ENCODE data around the gene LAMC3. TPM values are rescaled to one million over a fixed set of nuclear protein-coding genes. Genes with fewer than 3 reads are reported as not detected.

Gene LAMC3
- not detected for polyA plus RNA-seq (2012; ENCODE audit: low read depth, missing spikeins)

DNA sequence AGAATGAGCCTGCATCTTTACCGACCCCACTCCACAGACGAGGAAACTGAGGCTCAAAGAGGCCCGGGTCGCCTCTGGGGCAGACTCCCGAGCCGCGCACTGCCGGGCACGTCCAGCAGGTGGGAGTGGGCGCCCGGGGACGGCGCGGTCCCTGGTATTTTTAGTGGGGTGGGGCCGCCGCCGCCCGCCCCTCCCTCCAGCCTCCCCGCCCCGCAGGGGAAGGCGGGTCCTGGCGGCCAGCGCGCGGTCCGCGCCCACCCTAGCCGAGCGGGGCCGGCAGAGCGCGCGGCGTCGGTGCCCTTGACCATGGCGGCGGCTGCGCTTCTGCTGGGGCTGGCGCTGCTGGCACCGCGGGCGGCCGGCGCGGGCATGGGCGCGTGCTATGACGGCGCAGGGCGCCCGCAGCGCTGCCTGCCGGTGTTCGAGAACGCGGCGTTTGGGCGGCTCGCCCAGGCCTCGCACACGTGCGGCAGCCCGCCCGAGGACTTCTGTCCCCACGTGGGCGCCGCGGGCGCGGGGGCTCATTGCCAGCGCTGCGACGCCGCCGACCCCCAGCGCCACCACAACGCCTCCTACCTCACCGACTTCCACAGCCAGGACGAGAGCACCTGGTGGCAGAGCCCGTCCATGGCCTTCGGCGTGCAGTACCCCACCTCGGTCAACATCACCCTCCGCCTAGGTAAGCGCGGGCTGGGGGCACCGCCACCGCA lies at the start of gene LAMC3:
TSS of gene LAMC3 (plus strand) at position 266 of the 710 bp plus-strand sequence. CDS start at position 307, 41 bp downstream.
- DNase-seq (ENCODE audit: insufficient read length, low spot score) (no peak), FAIRE-seq (no peak)
- TF ChIP-seq POLR2AphosphoS5 (IDR thresholded peaks at IDR 0.05; ENCODE audit: low read depth, low read length) (no peak), PAX5 (IDR thresholded peaks at IDR 0.05; ENCODE audit: insufficient read depth, low read length, severe bottlenecking) (no peak), TAF1 (IDR thresholded peaks at IDR 0.05; ENCODE audit: low read depth, low read length) (no peak), SPI1 (IDR thresholded peaks at IDR 0.05; ENCODE audit: low read depth, low read length) (no peak), POLR2A (IDR thresholded peaks at IDR 0.05; ENCODE audit: low read depth, low read length) (no peak), POU2F2 (IDR thresholded peaks at IDR 0.05; ENCODE audit: low read depth, low read length) (no peak)

DNA sequence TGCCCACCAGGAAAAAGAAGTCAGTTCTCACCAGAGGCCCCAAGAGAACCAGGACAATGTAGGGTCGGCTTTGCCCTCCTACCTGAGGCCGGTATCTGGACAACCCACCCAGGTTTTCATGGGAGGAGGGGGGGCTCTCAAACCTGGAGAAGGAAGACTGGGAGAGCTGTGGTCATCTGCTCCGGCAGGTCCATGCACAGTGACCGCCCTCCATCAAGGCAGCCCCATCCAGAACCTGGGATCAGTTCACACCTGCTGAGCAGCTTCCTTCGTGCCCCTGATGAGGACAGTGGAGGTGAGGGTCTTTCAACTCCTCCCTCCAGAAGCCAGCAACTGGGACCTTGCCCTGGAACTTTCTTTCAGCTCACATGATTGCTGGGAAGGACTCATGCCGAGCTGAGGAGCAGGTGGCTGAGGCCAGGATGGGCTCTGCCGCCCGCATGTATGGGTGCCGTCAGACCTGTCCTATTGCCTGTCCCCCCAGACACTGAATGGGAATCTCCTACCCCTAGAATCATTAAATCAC lies 49.1 kb upstream of the LAMC3 start:
- FAIRE-seq (no peak), DNase-seq (ENCODE audit: insufficient read length, low spot score) (no peak)
- TF ChIP-seq SPI1 (IDR thresholded peaks at IDR 0.05; ENCODE audit: low read depth, low read length) (no peak), PAX5 (IDR thresholded peaks at IDR 0.05; ENCODE audit: insufficient read depth, low read length, severe bottlenecking) (no peak), POU2F2 (IDR thresholded peaks at IDR 0.05; ENCODE audit: low read depth, low read length) (no peak), TAF1 (IDR thresholded peaks at IDR 0.05; ENCODE audit: low read depth, low read length) (no peak), POLR2A (IDR thresholded peaks at IDR 0.05; ENCODE audit: low read depth, low read length) (no peak), POLR2AphosphoS5 (IDR thresholded peaks at IDR 0.05; ENCODE audit: low read depth, low read length) (no peak)

DNA sequence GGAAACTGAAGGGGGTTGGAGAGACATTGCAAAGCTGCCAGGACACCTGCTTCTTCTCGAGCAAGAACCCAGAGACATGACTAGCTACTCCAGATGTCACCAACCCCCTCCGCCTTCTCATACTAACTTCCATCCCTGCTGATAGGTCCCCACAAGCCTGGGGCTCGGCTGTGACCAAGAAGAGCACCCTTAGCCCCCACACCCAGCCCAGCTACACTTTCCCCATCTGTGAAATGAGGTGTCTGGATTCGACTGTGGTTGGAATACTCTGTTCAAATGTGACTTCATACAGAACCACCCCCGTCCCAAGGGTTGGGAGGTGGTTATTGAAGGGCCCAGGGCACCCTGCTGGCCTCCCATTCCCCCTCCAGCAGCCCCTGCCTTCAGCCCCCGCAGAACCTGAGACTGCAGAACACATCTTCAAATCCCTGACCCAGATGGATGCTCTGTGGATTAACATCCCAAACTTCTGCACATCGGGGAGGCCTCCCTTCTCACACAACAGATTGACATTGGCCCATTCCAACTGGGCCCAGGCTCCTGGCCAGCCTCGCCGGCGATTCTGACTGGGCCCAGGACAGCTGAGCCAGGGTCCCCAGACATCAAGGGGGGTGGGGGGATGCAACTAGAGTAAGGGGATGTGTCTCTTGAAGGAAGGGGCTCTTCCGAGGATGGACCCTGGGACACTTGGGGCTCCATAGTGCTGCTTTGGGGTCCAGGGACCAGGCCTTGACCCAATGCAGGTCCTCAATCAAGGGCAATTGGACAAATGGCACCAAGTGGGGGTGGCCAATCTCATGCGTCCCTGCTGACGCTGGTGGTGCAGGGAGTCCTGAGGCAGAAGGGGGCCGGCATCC lies 48.2 kb upstream of the LAMC3 start:
- DNase-seq (ENCODE audit: insufficient read length, low spot score) = no peak
- FAIRE-seq = no peak
- TF ChIP-seq POU2F2 (IDR thresholded peaks at IDR 0.05; ENCODE audit: low read depth, low read length) = no peak
- TF ChIP-seq POLR2AphosphoS5 (IDR thresholded peaks at IDR 0.05; ENCODE audit: low read depth, low read length) = no peak
- no peak for TF ChIP-seq POLR2A (IDR thresholded peaks at IDR 0.05; ENCODE audit: low read depth, low read length)
- TF ChIP-seq SPI1 (IDR thresholded peaks at IDR 0.05; ENCODE audit: low read depth, low read length) = no peak
- TF ChIP-seq PAX5 (IDR thresholded peaks at IDR 0.05; ENCODE audit: insufficient read depth, low read length, severe bottlenecking) = no peak
- no peak for TF ChIP-seq TAF1 (IDR thresholded peaks at IDR 0.05; ENCODE audit: low read depth, low read length)

DNA sequence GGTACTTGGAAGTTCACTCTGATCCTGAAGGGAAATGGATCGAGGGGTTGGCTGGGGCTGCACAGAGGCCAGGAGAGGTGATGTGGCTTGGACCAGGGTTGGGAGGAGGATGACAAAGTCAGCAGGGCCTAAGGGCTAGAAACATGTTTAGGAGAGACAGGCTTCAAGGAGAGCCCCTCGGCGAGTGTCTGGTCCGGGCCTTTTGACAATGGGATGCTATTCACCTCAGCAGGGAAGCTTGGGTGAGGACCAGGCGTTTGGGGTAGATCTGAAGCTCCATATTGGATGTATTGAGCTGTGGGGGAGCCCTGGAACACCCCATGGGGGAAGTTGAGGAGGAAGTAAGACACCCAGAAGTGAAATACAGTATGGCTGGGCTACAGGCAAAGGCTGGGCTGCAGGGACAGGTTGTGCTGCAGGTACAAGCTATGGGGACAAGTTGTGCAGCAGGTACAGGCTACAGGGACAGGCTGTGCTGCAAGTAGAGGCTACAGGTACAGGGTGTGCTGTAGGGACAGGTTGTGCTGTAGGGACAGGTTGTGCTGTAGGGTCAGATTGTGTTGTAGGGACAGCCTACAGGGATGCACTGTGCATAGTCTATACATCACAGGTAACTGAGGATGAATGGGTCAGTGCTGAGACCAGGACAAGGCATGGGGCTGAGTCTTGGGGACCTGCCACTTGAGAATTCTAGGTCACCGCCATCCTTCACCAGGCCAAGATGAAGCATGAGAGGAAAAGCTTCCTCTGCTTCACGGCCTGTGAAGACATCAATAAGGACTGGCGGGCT lies 47.3 kb upstream of the LAMC3 start:
- no peak for FAIRE-seq
- no peak for TF ChIP-seq POU2F2 (IDR thresholded peaks at IDR 0.05; ENCODE audit: low read depth, low read length)
- no peak for TF ChIP-seq PAX5 (IDR thresholded peaks at IDR 0.05; ENCODE audit: insufficient read depth, low read length, severe bottlenecking)
- no peak for TF ChIP-seq SPI1 (IDR thresholded peaks at IDR 0.05; ENCODE audit: low read depth, low read length)
- TF ChIP-seq POLR2AphosphoS5 (IDR thresholded peaks at IDR 0.05; ENCODE audit: low read depth, low read length) = no peak
- TF ChIP-seq POLR2A (IDR thresholded peaks at IDR 0.05; ENCODE audit: low read depth, low read length) = no peak
- no peak for DNase-seq (ENCODE audit: insufficient read length, low spot score)

DNA sequence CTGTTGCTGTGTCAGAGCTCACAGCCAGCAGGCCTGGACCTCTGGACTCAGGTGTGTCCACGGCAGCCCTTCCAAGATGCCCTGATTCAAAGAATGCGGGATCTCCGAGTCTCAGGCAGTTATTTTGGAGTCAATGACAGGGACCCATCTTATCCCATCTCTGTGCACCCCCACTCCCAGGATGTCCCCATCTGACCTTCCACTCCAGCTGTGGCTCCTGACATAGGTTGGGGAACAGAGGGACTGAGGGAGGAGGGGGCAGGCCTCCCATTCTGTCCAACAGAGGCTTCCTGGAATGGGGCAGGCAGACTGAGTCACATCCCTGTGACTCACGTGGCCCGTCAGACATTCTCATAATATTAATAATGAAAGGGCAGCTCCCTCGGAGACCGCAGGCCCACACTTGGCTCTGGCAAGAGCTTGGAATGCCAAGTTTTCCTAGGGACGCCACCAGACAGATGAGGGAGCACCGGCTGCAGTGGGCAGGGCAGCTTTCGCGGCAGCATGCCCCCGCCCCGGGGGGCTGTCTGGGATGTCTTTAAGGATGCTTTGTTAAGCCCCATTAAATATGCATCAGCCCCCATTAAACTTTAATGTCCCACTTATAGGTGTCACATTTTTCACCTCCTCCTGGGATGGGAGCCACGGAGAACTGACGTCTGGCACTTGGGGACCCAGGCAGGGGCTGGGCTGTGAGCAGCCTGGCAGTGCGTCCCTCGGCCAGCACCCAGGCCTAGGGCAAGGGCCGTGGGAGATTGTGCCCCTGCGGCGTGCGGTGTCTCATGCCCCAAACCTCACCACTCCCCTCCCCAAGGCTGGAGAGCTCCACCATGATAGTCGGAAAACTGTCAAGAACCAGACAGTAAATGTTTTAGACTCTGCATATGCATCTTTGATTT lies 46.3 kb upstream of the LAMC3 start:
- TF ChIP-seq TAF1 (IDR thresholded peaks at IDR 0.05; ENCODE audit: low read depth, low read length) (no peak), SPI1 (IDR thresholded peaks at IDR 0.05; ENCODE audit: low read depth, low read length) (no peak), POLR2A (IDR thresholded peaks at IDR 0.05; ENCODE audit: low read depth, low read length) (no peak), PAX5 (IDR thresholded peaks at IDR 0.05; ENCODE audit: insufficient read depth, low read length, severe bottlenecking) (no peak), POU2F2 (IDR thresholded peaks at IDR 0.05; ENCODE audit: low read depth, low read length) (no peak), POLR2AphosphoS5 (IDR thresholded peaks at IDR 0.05; ENCODE audit: low read depth, low read length) (no peak)
- no peak for DNase-seq (ENCODE audit: insufficient read length, low spot score)
- FAIRE-seq = no peak

DNA sequence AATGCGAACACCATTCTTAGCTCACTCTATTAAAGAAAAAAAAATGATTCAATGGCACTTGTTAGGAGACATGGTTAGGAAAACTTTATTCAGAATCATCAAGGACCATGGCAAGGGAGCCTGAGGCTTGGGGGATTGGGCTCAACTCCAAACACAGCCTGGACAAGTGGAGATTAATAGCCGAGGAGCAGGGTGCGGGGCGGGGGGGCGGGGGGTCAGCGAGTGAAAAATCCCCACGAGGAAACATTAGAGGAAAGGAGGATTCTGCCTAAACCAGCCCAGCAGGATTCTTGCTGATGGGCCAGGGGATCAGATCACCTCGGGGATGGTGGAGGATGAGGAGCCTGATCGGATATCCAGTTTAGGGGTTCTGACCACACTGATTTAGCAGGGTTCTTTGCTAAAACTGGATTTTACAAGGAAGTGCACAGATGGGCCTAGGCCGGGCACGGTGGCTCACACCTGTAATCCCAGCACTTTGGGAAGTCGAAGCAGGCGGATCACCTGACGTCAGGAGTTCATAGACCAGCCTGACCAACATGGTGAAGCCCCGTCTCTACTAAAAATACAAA lies 45.6 kb upstream of the LAMC3 start:
- no peak for TF ChIP-seq POLR2A (IDR thresholded peaks at IDR 0.05; ENCODE audit: low read depth, low read length)
- TF ChIP-seq TAF1 (IDR thresholded peaks at IDR 0.05; ENCODE audit: low read depth, low read length) = no peak
- no peak for TF ChIP-seq SPI1 (IDR thresholded peaks at IDR 0.05; ENCODE audit: low read depth, low read length)
- TF ChIP-seq POU2F2 (IDR thresholded peaks at IDR 0.05; ENCODE audit: low read depth, low read length) = no peak
- no peak for TF ChIP-seq POLR2AphosphoS5 (IDR thresholded peaks at IDR 0.05; ENCODE audit: low read depth, low read length)
- no peak for TF ChIP-seq PAX5 (IDR thresholded peaks at IDR 0.05; ENCODE audit: insufficient read depth, low read length, severe bottlenecking)
- FAIRE-seq = no peak
- DNase-seq (ENCODE audit: insufficient read length, low spot score) = no peak

DNA sequence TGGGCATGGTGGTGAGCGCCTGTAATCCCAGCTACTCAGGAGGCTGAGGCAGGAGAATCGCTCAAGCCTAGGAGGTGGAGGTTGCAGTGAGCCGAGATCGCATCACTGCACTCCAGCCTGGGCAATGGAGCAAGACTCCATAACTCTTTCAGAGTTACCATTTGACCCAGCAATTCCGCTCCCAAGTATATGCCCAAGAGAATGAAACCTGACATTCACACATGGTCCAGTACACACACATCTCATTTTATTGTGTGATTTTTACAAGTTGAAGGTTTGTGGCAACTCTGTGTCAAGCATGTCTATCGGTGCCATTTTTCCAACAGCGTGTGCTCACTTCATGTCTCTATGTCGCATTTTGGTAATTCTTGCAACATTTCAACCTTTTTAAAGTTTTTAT lies 45.1 kb upstream of the LAMC3 start:
- no peak for FAIRE-seq
- no peak for TF ChIP-seq POU2F2 (IDR thresholded peaks at IDR 0.05; ENCODE audit: low read depth, low read length)
- TF ChIP-seq PAX5 (IDR thresholded peaks at IDR 0.05; ENCODE audit: insufficient read depth, low read length, severe bottlenecking) = no peak
- no peak for TF ChIP-seq POLR2A (IDR thresholded peaks at IDR 0.05; ENCODE audit: low read depth, low read length)
- TF ChIP-seq TAF1 (IDR thresholded peaks at IDR 0.05; ENCODE audit: low read depth, low read length) = no peak
- TF ChIP-seq POLR2AphosphoS5 (IDR thresholded peaks at IDR 0.05; ENCODE audit: low read depth, low read length) = no peak
- no peak for TF ChIP-seq SPI1 (IDR thresholded peaks at IDR 0.05; ENCODE audit: low read depth, low read length)
- DNase-seq (ENCODE audit: insufficient read length, low spot score) = no peak
